HG03095 (cell line): ENCODE results near the gene MCAM.

Source experiments
- ATAC-seq: cut with Tn5 transposase; IDR thresholded peaks from one replicate; pipeline ENCODE4 v1.9.1; 2021; ENCODE audit warnings: moderate library complexity; ENCODE audit not compliant: unreplicated experiment

The MCAM gene

DNA sequence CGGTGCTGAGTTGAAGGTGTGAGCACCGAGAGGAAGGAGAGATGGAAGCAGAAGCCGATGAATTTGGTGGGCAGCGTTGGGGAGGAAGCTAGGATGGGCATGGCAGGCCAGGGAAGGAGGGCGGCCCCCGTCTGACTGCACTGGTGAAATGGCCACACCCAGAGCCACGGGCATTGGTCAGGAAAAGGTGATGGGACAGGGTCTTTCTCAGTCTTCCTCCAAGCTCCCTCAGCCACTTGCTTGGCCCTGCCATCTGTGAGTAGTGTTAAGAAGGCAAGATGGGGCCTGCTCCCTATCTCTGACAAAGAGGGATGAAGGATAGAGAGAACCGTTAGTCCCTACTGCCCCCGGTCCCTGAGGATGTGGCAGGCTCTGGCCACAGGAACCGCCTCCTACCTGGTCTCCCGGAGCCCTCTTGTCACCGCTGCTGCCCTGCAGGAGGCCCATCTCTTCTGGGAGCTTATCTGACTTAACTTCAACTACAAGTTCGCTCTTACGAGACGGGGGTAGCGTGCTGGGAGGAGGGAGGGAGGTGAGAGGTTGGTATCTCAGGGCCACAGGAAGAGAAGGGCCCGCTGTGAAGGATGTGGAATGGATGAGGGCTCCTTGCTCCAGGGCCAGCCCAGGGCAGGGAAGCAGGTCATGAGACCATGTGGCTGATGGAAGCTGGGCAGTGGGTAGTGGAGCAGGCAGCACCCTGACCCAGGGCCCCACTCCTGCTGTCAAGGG lies 6.8 kb downstream of the MCAM start:
- ATAC-seq = no peak

DNA sequence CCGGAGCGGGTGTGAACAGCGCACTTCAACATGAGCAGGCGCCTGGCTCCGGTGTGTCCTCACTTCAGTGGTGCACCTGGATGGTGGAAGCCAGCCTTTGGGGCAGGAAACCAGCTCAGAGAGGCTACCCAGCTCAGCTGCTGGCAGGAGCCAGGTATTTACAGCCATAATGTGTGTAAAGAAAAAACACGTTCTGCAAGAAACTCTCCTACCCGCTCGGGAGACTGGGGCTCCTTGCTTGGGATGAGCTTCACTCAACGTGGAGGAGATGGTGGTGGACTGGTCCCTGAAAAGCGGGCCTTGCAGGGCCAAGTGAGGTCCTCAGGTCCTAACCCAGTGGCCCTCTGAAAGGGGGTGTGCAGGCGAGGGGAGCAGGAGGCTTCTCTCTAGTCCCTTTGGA lies 7.5 kb downstream of the MCAM start:
- ATAC-seq = no peak

DNA sequence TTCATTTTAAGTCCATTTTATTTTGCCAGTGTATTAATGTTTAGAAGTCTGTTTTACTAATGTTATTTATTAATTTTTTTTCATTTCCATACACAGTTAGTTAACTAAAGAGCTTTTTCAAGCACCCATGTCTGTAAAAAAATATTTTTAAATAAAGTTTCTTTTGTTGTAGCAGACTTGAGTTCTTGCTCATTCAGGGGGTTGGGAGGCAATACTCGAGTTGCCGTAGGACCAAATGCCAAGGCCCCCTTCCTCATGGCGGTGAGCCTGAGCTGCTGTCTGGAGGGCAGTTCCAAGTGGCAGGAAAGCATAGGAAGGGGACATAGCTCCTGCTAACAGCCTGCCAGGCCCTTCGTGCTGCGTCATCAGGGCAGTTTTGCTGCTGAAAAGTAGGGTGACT lies 9.0 kb downstream of the MCAM start:
- no peak for ATAC-seq

DNA sequence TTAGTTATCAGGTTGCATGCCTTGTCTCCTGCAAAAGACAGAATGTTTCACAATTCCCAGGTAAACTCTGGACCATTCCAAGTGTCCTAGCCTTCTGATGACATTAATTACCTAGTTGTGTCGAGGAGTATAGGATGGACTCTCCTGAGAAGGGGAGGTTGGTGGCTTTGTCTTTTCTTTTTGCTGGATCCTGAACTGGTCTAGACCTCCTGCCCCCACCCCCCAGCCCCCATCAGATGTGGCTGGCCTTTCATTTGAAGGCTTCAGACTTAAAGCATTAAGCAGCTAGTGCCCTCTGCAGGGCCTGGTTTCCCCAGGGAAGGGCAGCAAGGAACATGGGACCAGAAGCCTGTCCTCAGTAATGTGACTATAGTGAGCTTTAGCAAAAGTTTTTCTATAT lies 9.7 kb downstream of the MCAM start:
- ATAC-seq = no peak

DNA sequence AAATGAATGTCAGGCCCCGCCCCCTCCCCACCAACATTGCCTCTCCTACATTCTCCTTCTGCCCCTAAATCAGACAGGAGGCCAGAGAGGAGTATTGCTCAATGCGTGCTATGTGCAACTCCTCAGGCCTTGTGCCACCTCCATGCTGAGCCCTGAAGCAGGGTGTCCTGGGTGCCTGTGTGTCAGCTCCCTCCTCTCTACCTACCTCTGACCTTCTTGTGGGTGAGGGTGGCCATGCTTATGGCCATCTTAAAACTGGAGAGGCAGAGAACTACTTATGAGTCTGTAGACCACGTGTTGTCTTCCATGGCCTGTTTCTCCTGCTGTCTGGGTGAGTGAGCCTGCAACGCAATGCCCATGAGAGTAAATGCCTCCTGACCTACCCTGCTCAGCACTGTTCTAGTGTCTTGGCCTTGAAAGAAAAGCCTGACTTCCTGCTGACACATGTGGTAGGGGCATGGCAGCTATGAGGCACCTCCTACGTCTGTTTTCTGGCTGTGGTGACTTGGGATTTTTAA lies 10.5 kb downstream of the MCAM start:
- no peak for ATAC-seq

DNA sequence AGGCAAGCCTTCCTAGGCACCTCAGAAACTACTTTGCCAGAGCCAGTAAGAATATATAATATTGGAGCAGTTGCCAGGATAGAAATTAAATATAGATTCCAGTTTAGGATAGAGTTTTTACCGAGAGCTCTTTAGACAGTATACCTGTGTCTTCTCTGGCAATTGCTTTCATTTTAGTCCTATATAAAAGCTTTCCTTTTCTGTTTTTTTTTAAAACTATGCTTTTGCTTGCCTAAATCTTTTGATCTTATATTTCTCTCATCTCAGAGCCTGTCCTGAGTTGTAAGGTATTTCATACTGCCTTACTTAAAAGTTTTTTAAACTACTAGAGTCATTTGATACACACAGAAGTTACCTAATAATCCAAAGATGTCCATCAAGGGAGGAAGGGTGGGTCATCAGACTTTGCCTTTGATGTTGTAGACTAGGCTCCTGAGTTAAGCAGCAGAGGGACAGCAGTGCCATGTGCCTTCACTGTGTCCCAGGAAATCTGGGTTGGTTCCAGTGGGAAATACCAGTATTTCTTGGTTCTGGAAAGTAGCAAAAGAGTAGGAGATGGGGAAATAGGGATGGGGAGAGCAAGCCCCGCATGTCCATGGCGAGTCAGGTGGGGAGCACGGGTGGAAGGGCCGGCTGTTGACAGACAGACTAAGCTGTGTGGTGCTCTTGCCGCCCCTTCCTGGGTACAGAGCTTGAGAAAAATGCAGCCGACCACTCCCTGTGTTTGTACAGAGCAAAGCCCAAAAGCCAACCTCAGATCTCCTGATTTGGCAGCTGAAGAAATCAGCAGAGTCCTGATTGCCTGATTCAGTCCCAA lies 11.2 kb downstream of the MCAM start:
- ATAC-seq = no peak

DNA sequence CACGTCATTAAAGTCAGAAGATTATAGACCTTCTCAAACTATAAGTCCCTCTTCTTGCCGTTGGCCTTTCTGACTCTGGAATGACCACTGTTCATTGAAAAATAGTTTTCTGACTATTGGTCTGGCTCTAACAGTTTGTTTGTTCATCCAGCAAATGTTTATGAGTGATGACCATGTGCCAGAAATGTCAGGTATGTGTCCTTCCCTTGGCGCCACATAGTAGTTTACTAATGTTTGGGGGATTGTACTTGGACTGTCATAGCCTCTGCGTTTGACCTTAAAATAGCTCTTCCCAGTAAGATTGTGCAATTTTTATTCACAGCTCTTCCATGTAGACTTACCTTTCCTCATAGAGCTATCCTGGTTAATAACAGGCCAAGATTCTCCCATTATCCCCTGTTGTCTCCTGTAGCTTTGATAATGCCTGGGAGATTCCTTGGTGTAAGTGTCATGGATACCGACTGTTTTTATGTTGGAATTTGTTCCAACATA lies 13.7 kb downstream of the MCAM start:
- no peak for ATAC-seq

DNA sequence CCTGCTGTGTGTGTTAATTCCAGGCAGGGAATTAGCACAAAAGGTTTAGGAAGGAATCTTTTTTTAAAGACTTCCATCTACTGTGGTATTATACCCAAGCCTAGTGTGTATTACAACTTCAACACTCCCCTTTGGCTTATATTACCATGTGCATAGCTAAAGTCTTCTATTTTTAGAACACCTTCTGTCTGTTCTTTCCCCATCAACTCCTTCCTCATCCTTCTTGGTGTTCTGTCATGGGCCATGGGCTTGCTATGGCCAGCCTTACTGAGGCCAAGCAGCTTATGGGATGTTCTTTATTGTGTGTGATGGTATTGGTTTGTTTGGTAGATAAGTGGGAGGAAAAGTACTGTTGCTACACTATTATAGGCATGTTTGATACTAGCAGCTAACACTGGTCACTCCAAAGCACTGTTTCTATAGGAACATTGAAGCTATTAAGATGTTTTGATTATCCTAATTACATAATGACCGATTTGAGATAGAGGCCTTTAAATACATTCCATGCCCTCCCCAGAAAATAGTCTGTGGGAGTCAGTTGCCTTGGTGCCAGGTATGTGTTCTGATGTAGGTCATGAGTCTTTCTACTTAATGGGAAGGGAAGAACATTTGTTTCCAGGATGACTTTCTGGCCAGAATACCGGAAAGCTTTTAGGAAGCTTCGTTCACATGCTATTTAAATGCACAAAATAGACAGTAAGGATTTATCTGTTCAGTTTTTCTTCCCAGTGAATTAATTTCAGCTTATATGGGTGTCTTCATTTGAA lies 16.5 kb downstream of the MCAM start:
- no peak for ATAC-seq

DNA sequence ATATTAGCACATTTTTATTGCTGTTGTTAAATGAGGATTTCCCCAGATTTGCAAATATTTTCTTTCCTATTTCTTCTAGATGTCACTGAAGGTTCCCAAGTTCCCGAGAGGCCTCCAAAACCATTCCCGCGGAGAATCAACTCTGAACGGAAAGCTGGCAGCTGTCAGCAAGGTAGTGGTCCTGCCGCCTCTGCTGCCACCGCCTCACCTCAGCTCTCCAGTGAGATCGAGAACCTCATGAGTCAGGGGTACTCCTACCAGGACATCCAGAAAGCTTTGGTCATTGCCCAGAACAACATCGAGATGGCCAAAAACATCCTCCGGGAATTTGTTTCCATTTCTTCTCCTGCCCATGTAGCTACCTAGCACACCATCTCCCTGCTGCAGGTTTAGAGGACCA lies 17.5 kb downstream of the MCAM start:
- no peak for ATAC-seq

DNA sequence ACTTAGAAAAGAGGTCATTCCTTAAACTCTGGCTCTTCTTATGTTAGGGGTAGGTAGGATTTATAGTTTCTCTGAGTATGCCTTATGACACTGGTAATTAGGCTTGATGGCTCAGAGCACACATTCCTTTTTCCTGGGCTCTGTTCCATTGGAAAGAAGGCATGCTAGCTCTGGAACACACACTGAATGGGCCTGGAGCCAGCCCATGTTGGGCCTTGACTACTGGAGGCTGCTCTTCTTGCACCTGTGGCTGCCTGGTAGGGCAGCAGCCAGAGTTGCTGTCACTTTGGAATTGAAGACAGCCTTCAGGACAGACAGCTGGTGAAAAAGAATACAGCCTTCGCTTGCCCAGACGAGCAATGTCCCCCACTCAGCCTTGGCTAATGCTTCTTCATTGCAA lies 18.2 kb downstream of the MCAM start:
- ATAC-seq = no peak

DNA sequence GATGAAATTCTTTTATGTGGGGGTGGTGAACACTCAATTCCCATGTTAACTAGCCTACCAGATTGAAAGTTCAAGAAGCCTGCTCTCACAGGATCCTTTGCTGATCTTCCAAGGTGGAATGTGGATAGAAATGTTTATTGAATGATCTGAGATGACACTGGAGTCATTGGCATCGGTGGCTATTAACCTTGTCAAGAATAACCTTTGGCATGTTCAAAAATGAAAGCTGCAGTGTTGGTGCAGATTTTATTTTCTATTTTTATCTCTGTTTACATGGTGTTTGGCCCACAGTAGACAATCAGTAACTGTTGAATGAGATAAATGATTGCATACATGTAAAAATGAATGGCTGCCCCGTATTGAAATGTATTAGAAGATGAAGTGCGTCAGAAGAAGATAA lies 19.0 kb downstream of the MCAM start:
- no peak for ATAC-seq

DNA sequence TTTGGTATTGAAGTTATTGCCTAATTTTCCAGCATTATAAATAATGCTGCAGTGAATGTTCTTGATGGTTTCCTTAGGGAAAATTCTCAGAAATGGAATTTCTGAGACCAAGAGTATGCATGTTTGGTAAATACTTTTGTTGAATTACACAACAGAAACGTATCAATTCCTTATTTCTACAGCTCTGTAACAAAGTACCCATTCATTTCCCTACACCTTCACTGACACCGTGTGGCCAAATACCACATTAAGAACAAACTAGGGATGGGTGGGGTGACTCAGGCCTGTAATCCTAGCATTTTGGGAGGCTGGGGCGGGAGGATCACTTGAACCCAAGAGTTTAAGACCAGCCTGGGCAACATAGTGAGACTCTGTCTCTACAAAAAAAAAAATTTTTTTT lies 21.8 kb downstream of the MCAM start:
- no peak for ATAC-seq

DNA sequence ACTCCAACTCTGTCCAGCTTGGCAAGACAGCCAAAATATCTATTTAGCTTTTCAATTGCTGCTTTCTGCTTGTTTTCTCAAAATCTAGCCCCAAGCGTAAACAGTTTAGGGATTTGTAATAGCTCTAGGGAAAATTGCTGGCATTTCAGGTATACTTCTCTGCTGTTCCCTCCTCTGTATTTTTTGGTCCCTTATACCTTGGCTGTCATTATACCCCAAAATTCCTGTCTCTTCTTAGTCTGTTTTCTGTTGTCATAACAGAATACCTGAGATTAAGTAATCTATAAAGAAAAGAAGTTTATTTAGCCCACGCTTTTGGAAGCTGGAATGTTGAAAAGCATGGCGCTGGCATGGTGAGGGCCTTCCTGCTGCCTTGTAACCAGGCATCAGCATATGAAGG lies 23.5 kb downstream of the MCAM start:
- no peak for ATAC-seq

DNA sequence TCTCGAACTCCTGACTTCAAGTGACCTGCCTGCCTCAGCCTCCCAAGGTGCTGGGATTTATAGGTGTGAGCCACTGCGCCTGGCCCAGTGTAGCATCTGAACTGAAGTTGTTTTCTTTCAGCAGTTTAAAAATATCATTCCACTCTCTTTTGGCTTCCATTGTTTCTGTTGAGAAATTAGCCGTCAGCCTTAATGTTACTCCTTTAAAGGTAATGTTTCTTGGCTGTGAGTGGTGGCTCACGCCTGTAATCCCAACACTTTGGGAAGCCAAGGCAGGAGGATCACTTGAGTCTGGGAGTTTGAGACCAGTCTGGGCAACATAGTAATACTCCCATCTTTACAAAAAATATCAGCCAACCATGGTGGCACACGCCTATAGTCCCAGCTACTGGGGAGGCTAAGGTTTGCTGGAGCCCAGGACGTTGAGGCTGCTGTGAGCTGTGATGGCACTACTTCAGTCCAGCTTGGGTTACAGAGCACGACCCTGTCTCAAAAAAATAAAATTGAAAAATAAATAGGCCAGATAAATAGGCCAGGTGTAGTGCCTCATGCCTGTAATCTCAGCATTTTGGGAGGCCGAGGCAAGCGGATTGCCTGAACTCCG lies 25.9 kb downstream of the MCAM start:
- ATAC-seq = no peak

DNA sequence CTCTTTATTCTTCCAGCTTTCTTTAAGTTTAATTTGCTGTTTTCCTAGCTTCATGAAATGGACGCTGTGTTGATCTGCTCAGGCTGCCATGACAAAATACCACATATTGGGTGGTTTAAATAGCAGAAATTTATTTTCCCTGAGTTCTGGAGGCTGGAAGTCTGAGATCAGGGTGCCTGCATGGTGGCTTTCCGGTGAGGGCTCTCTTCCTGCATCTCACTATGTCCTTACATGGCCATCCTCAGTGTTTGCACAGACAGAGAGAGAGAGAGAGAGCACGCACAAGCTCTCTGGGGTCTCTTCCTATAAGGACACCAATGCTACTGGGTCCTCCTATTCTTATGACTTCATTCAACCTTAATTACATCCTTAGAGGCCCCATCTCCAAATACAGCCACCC lies 28.7 kb downstream of the MCAM start:
- ATAC-seq = no peak

DNA sequence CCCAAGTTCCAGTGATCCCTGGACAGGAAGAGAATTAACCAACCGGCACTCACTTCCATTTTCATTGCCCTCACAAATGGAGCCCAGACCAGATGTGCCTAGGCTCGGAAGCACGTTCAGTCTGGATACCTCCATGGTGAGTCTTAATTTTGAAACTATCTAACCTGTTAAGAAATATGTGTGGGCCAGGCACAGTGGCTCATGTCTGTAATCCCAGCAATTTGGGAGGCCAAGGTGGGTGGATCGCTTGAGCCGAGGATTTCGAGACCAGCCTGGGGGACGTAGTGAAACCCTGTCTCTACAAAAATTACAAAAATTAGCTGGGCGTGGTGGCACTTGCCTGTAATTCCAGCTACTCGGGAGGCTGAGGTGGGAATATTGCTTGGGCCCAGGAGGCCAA lies 31.5 kb downstream of the MCAM start:
- no peak for ATAC-seq

DNA sequence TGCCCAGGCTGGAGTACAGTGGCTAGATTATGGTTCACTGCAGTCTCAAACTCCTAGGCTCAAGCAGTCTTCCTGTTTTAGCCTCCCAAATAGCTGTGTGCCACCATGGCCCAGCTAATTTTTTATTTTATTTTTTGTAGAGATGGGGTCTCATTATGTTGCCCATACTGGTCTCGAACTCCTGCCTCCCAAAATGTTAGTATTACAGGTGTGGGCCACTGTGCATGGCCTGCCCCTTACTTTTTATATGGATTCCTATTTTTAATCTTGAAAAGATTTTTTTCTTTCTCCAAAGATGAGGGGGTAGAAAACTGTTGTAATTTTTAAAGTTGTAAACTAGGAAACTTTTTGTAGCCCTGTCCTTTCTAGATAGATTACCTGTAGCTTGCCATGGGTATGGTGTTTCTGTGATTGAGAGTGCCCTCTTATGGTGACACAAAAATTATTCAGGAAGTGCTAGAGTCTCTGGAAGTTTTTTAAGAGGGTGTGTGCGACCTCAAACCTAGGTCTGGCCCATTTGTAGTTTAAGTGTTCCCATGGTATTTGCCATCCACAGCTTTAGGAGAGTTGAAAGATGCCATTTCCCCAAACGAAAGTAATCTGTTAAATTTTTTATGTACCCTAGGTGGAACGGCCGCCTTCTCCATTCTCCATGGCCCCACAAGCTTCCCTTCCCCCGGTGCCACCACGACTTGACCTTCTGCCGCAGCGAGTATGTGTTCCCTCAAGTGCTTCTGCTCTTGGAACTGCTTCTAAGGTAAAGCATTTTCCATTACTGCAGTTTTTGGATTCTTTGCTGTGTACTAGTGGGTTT lies 32.4 kb downstream of the MCAM start:
- ATAC-seq = no peak

DNA sequence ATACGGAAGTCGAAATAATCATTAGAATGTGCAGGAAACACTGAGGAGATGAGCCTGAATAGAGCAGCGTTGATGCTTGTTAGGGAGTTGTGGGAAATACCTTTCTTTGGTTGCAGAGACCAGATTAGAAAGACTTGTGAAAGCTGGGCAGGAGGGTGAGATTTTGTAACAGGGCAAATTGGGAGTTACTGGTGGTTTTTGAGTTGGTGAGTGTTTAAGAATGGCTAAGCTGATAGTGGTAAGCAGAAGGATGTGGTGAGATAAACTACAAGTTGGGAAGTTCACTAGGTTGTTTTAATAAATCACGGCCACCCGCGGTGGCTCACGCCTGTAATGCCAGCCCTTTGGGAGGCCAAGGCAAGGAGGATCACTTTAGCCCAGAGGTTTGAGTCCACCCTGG lies 34.4 kb downstream of the MCAM start:
- no peak for ATAC-seq

DNA sequence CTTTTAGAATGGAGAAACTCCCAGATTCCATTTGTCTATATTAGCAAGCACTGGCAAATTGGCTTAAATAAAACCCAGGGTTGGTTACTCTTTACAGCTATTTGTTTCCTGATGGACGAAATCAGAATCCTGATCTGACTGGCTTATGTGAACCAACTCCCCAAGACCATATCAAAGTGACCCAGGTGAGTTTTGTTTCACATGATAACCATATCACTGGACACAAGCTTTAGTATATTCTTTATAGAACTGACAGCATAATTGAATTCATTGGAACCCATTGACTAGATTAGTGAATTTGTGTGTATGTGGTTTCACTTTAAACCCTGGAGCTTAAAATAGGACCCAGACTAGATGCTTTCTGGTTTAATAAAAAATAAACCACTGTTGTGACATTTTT lies 39.3 kb downstream of the MCAM start:
- ATAC-seq = no peak

DNA sequence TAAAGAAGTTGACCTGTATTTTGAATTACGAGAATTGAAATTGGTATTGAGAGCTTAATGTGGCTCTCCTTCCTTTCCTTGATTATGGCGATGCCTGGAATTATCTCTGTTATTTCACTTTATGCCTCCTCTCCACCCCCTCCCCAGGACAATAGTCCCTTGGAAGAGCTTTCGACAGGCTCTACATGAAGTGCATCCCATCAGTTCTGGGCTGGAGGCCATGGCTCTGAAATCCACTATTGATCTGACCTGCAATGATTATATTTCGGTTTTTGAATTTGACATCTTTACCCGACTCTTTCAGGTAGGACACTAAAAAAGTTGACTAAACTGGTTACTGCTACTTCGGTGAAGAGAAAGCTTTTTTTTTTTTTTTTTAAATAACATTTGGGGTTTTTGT lies 43.2 kb downstream of the MCAM start:
- ATAC-seq = no peak
